Spleen (tissue), 7 donors: ENCODE results near the gene NATD1.

ENCODE experiments used
- POLR2A ChIP-seq, 3 donors: fragments of 450-650 bp; IDR thresholded peaks; one replicate each; pipeline ENCODE4 v1.5.1; 2017; ENCODE audit warnings: antibody characterized with exemption in 3 of 3, mild to moderate bottlenecking in 1 of 3
- POLR2AphosphoS5 ChIP-seq, 3 donors: sonication (generic); formaldehyde crosslinking; IDR thresholded peaks; one replicate each; pipeline ENCODE4 v1.5.1; 2017; ENCODE audit warnings: antibody characterized with exemption in 3 of 3
- TF ChIP-seq, protein P1 (sequence below), 11 experiments: fragments of 200-600 bp in 7 of 11; fragments of 450-650 bp in 4 of 11; sonication (generic) in 4 of 11; IDR thresholded peaks in 8 of 11; conservative IDR thresholded peaks in 3 of 11; 1 replicate in 7 of 11; 2 replicates in 4 of 11; pipeline versions ENCODE4 v1.4.0 to v1.8.0; 2016 to 2021; ENCODE audit warnings: antibody characterized with exemption in 11 of 11, inconsistent platforms in 4 of 11, mild to moderate bottlenecking in 1 of 11
- donor health status: DM: no; HTN: no; CAD: no; lungs with moderate emphysema.
- donor health status: DM: no; HTN: no; CAD: no.
- donor health status: DM: no; HTN: no; CAD: no.

DNA sequence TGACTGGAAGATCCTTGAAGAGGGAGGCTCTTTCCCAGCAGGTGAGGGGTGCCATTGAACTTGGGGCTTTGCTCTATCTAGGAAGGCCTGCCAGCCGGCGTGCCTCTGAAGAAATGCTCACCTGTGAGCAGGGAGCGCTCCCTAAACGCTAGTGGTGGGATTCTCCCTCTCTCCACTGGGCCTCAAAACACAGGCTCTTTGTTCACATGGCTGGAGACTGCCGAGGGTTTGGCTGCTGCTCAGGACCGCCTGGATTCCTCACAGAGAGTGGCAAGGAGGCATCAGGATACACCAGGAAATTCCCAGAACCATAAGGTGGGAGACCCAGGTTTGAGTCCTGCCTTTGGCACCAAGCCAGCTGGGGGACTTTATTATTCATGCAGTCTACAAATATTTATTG, 21.7 kb downstream of the NATD1 start:
- TF ChIP-seq, protein P1, sequence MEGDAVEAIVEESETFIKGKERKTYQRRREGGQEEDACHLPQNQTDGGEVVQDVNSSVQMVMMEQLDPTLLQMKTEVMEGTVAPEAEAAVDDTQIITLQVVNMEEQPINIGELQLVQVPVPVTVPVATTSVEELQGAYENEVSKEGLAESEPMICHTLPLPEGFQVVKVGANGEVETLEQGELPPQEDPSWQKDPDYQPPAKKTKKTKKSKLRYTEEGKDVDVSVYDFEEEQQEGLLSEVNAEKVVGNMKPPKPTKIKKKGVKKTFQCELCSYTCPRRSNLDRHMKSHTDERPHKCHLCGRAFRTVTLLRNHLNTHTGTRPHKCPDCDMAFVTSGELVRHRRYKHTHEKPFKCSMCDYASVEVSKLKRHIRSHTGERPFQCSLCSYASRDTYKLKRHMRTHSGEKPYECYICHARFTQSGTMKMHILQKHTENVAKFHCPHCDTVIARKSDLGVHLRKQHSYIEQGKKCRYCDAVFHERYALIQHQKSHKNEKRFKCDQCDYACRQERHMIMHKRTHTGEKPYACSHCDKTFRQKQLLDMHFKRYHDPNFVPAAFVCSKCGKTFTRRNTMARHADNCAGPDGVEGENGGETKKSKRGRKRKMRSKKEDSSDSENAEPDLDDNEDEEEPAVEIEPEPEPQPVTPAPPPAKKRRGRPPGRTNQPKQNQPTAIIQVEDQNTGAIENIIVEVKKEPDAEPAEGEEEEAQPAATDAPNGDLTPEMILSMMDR (IDR thresholded peaks at IDR 0.05 in 8 of 11, conservative IDR thresholded peaks at IDR 0.05 in 3 of 11), result no peak
- TF ChIP-seq POLR2A (IDR thresholded peaks at IDR 0.05) (no peak), POLR2AphosphoS5 (IDR thresholded peaks at IDR 0.05) (no peak)
